ENCODE data around the gene CCND1. TPM values are rescaled to one million over a fixed set of nuclear protein-coding genes. Genes with fewer than 3 reads are reported as not detected.

Gene CCND1
- total and polyA plus RNA-seq, 2 of the 8 experiments (the other 6 are each of a cell fraction or from before 2014, with no cell fraction given) = 64.5 to 170 TPM

- Histone ChIP-seq H4K8ac (ENCODE audit: extremely low read depth, insufficient read depth, low read length) (peak overlapping the region; percentile 97; the same call in 1 of the 2 replicates), H2BK12ac (ENCODE audit: low read depth, low read length) (peak overlapping the region; percentile 94), H4K5ac (ENCODE audit: insufficient read length, low read depth, low read length) (peak overlapping the region; percentile 13), H2AFZ (ENCODE audit: low read length) (peak overlapping the region; percentile 87; the same call in 1 of the 2 replicates), H2BK120ac (replicated peaks; ENCODE audit: low read depth, low read length) (peak overlapping the region; percentile 38), H4K91ac (replicated peaks; ENCODE audit: insufficient read length, low read length) (peak overlapping the region; percentile 99), H2BK15ac (ENCODE audit: low read length) (peak overlapping the region; percentile 6; the same call in 1 of the 2 replicates), H3K9ac (replicated peaks in 1 of 4; ENCODE audit: extremely low read depth in 1 of 4, low read depth in 3 of 4, low read length in 3 of 4) (peak overlapping the region in 3 of 4 experiments; percentile 16 to 48 (median 26); a peak in 5 of 7 replicates), H4K20me1 (replicated peaks in 1 of 2; ENCODE audit: control insufficient read depth in 1 of 2, insufficient read depth in 2 of 2, low read length in 2 of 2) (peaks cover 0 to 2% of the 10 kb centered on the region in 2 experiments), H3K9me3 (ENCODE audit: insufficient read depth in 2 of 2, low read depth in 1 of 2, low read length in 1 of 2) (no peaks in the 10 kb centered on the region), H2BK20ac (ENCODE audit: low read length) (no peak overlapping the region), H3K23ac (ENCODE audit: insufficient read length) (no peak overlapping the region), H3K4me3 (ENCODE audit: extremely low read depth in 1 of 4, insufficient read depth in 2 of 4, low read depth in 3 of 4, low read length in 4 of 4) (peak overlapping the region; percentile 45 to 97 (median 49)), H3K4me2 (ENCODE audit: insufficient read depth in 1 of 2, low read depth in 2 of 2, low read length in 2 of 2) (peak overlapping the region; percentile 80 to 92), H3K23me2 (ENCODE audit: low read depth, low read length) (peaks cover 28% of the 10 kb centered on the region), H3K18ac (ENCODE audit: extremely low read depth, low read length) (peak overlapping the region; percentile 93), H3K36me3 (ENCODE audit: control insufficient read depth in 2 of 4, insufficient read depth in 4 of 4, low read length in 3 of 4) (no peaks in the 10 kb centered on the region), H3K56ac (replicated peaks; ENCODE audit: insufficient read length, low read depth, low read length) (peak overlapping the region; percentile 17), H3K4me1 (replicated peaks in 1 of 4; ENCODE audit: control insufficient read depth in 3 of 4, insufficient read depth in 4 of 4, low read length in 3 of 4) (peaks cover 4 to 17% (median 10%) of the 10 kb centered on the region in 4 experiments), H3K79me1 (ENCODE audit: low read depth, low read length) (no peaks in the 10 kb centered on the region), H2AK5ac (ENCODE audit: low read depth, low read length) (no peak overlapping the region), H3K14ac (ENCODE audit: insufficient read length) (no peak overlapping the region), H3K27ac (ENCODE audit: low read depth, low read length) (no peak overlapping the region), H3K27me3 (replicated peaks in 1 of 4; ENCODE audit: control insufficient read depth in 3 of 4, extremely low read depth in 1 of 4, insufficient read depth in 3 of 4, low read length in 3 of 4) (peaks cover 0 to 34% (median 22%) of the 10 kb centered on the region in 4 experiments; a peak in 5 of 7 replicates), H3K79me2 (ENCODE audit: control insufficient read depth in 1 of 2, insufficient read depth in 2 of 2, low read length in 2 of 2) (peaks cover 0 to 4% of the 10 kb centered on the region in 2 experiments; a peak in 1 of 4 replicates), H3K4ac (replicated peaks; ENCODE audit: insufficient read length, low read depth, low read length) (no peak overlapping the region), H2BK5ac (ENCODE audit: low read depth, low read length) (peak overlapping the region; percentile 84; the same call in 1 of the 2 replicates)
- DNase-seq (ENCODE audit: low read depth in 1 of 2, low spot score in 2 of 2) (peak; percentile 41 to 89), FAIRE-seq (peak; percentile 39)
- ChIA-PET POLR2A (ENCODE audit: partially characterized antibody) (interaction anchor here (0.6 to 13.2 kb wide), 22 partner anchors 8 to 514 kb away, joined by 3 to 197 read pairs (median 4); partner anchors contain the start of gene MYEOV), CTCF (ENCODE audit: partially characterized antibody) (interaction anchor here (0.6 kb wide), 2 partner anchors 193 to 350 kb away, joined by 3 read pairs; no protein-coding TSS in a partner anchor)
- 2% methylated on average over 54 of the region's 63 CpGs; no CpG with 5 or more reads in 1 of the 2 experiments for WGBS, 2 experiments (ENCODE audit: extremely low coverage in 1 of 2, insufficient coverage in 1 of 2, insufficient read length in 1 of 2, insufficient replicate concordance in 2 of 2, low coverage in 1 of 2, low lambda C conversion rate in 2 of 2, missing lambda C conversion rate in 1 of 2)
- TF ChIP-seq TCF12 (IDR thresholded peaks at IDR 0.05; ENCODE audit: low read depth, low read length) (peak; percentile 62; the same call in 1 of the 2 replicates), MAFK (IDR thresholded peaks at IDR 0.05; ENCODE audit: low read depth, low read length) (peak; percentile 91), CHD1 (IDR thresholded peaks at IDR 0.05; ENCODE audit: low read depth, low read length) (no peak), TAF7 (optimal IDR thresholded peaks at IDR 0.05; ENCODE audit: borderline replicate concordance, low read depth, low read length) (no peak), SUZ12 (IDR thresholded peaks at IDR 0.05; ENCODE audit: low read length) (no peak), SRF (IDR thresholded peaks at IDR 0.05; ENCODE audit: low read depth, low read length) (no peak), SP2 (IDR thresholded peaks at IDR 0.05; ENCODE audit: low read length) (no peak), TBP (IDR thresholded peaks at IDR 0.05; ENCODE audit: low read depth, low read length) (no peak), YY1 (IDR thresholded peaks at IDR 0.05; ENCODE audit: low read depth, low read length) (peak; percentile 27; the same call in 1 of the 2 replicates), NRF1 (IDR thresholded peaks at IDR 0.05; ENCODE audit: low read depth, low read length) (no peak), POLR2A (IDR thresholded peaks at IDR 0.05; ENCODE audit: control extremely low read depth in 1 of 2, low read depth in 2 of 2, low read length in 2 of 2) (no peak), SIRT6 (IDR thresholded peaks at IDR 0.05; ENCODE audit: low read length) (no peak), RNF2 (IDR thresholded peaks at IDR 0.05; ENCODE audit: borderline replicate concordance, low read depth, low read length, missing control alignments, poor library complexity, severe bottlenecking) (no peak)
These were observed 4.3 kb upstream of the CCND1 start for GRCh38 chr11:69636512-69637197.

Data from H1 (cell line).